GM23338 (cell line): Measurements from ENCODE around the gene CCDC9B. TPM values are rescaled to one million over a fixed set of nuclear protein-coding genes. Genes with fewer than 3 reads are reported as not detected.

Experiments
- ATAC-seq: fragments of 200-7000 bp; cut with Tn5 transposase; 3 replicates; pipeline ENCODE4 v1.9.1; 2020
- DNase-seq: peaks from one replicate; pipeline ENCODE4 v3.0.0-alpha.2; 2015; ENCODE audit warnings: low spot score
- H2AFZ ChIP-seq: fragments of 200-600 bp; sonication (generic); 2 replicates; pipeline ENCODE4 v1.8.0; 2016; ENCODE audit warnings: antibody characterized with exemption, mild to moderate bottlenecking, moderate library complexity
- H3F3A ChIP-seq: fragments of 200-600 bp; sonication (generic); replicated peaks from 2 replicates; pipeline ENCODE4 v1.8.0; 2017; ENCODE audit warnings: antibody characterized with exemption, mixed run types, low read depth
- H3K27ac ChIP-seq: fragments of 200-600 bp; sonication (generic); 2 replicates; pipeline ENCODE4 v1.6.1; 2016; ENCODE audit warnings: low read depth
- H3K27me3 ChIP-seq: fragments of 200-600 bp; sonication (generic); 2 replicates; pipeline ENCODE4 v1.8.0; 2016; ENCODE audit warnings: mild to moderate bottlenecking, mixed run types, moderate library complexity; ENCODE audit not compliant: insufficient read depth
- H3K36me3 ChIP-seq: fragments of 200-600 bp; sonication (generic); 2 replicates; pipeline ENCODE4 v1.8.0; 2016; ENCODE audit warnings: mild to moderate bottlenecking; ENCODE audit not compliant: insufficient read depth
- H3K4me1 ChIP-seq: fragments of 200-600 bp; sonication (generic); 2 replicates; pipeline ENCODE4 v1.8.0; 2016; ENCODE audit warnings: mild to moderate bottlenecking, moderate library complexity; ENCODE audit not compliant: insufficient read depth
- H3K4me2 ChIP-seq: fragments of 200-600 bp; sonication (generic); 2 replicates; pipeline ENCODE4 v1.7.1; 2017; ENCODE audit warnings: mixed run types
- H3K4me3 ChIP-seq: fragments of 200-600 bp; sonication (generic); 2 replicates; pipeline ENCODE4 v1.6.1; 2016; ENCODE audit warnings: mixed run types
- H3K79me2 ChIP-seq: fragments of 200-600 bp; sonication (generic); replicated peaks from 2 replicates; pipeline ENCODE4 v1.8.0; 2017; ENCODE audit warnings: mild to moderate bottlenecking; ENCODE audit not compliant: insufficient read depth
- H3K9me2 ChIP-seq: fragments of 200-600 bp; sonication (generic); 2 replicates; pipeline ENCODE4 v1.8.0; 2017; ENCODE audit not compliant: insufficient read depth
- H4K20me1 ChIP-seq: fragments of 200-600 bp; sonication (generic); replicated peaks from 2 replicates; pipeline ENCODE4 v1.8.0; 2017; ENCODE audit warnings: mild to moderate bottlenecking; ENCODE audit not compliant: insufficient read depth
- H3K27ac Mint-ChIP-seq: 2 replicates; pipeline ENCODE4 v1.8.0; 2020; ENCODE audit warnings: inconsistent platforms, mild to moderate bottlenecking, moderate library complexity, mixed read lengths
- H3K27me3 Mint-ChIP-seq: 3 replicates; pipeline ENCODE4 v1.8.0; 2022; ENCODE audit warnings: low read depth, mild to moderate bottlenecking, moderate library complexity, mixed read lengths, inconsistent platforms; ENCODE audit not compliant: insufficient read depth, poor library complexity
- H3K36me3 Mint-ChIP-seq: 3 replicates; pipeline ENCODE4 v1.8.0; 2021; ENCODE audit warnings: low read depth, mild to moderate bottlenecking, inconsistent platforms, moderate library complexity, mixed read lengths
- H3K4me1 Mint-ChIP-seq: 3 replicates; pipeline ENCODE4 v1.8.0; 2020; ENCODE audit warnings: mild to moderate bottlenecking, inconsistent platforms, mixed read lengths
- H3K4me3 Mint-ChIP-seq: 3 replicates; pipeline ENCODE4 v1.8.0; 2021; ENCODE audit warnings: moderate library complexity, mild to moderate bottlenecking, inconsistent platforms, mixed read lengths
- H3K9me3 Mint-ChIP-seq: 3 replicates; pipeline ENCODE4 v1.8.0; 2020; ENCODE audit warnings: moderate library complexity, mild to moderate bottlenecking, inconsistent platforms, mixed read lengths
- CTCF ChIP-seq, 2 experiments: fragments of 200-600 bp in 1 of 2; sonication (generic) in 1 of 2; conservative IDR thresholded peaks; 2 replicates each; pipeline versions ENCODE4 v1.5.1 to v1.6.1; 2016 to 2017; ENCODE audit warnings: antibody characterized with exemption in 2 of 2, low read depth in 2 of 2, mild to moderate bottlenecking in 2 of 2, moderate library complexity in 1 of 2
- ETS1 ChIP-seq: IDR thresholded peaks from 2 replicates; pipeline ENCODE4 v1.6.1; 2016; ENCODE audit warnings: antibody characterized with exemption
- ZNF462 ChIP-seq: fragments of 250-450 bp; sonication (Bioruptor Pico); IDR thresholded peaks from 2 replicates; pipeline ENCODE4 v1.5.0; 2020; ENCODE audit warnings: mild to moderate bottlenecking, moderate library complexity
- polyA plus RNA-seq: library from polyadenylated mRNA; unstranded; fragments of >200 nt; fragmentation: Nextera tagmentation; extraction: Ambion mirVana; gene quantifications from 2 replicates; pipeline ENCODE4 v1.2.1, GENCODE V29; 2016
- total RNA-seq: library from RNA; depleted of rRNA; stranded (reverse); fragments of >200 nt; shearing (Covaris generic); gene quantifications from 2 replicates; pipeline ENCODE4 v1.2.3, GENCODE V29; 2014

Gene CCDC9B
- total and polyA plus RNA-seq, 2 experiments from 2014 or later: 0.18 to 0.97 TPM

GRCh38 chr15:40377606-40378005, 36.9 kb upstream of the CCDC9B start:
- Histone ChIP-seq H3K27ac (no peak overlapping the region), H3K79me2 (no peaks in the 10 kb centered on the region), H3F3A (no peaks in the 10 kb centered on the region), H3K4me1 (peaks cover 13% of the 10 kb centered on the region), H3K9me2 (no peaks in the 10 kb centered on the region), H3K27me3 (no peaks in the 10 kb centered on the region), H2AFZ (peak overlapping the region; percentile 78; the same call in 1 of the 2 replicates), H3K4me3 (no peak overlapping the region), H4K20me1 (no peaks in the 10 kb centered on the region), H3K36me3 (no peaks in the 10 kb centered on the region; the same call in 1 of the 2 replicates), H3K4me2 (no peak overlapping the region)
- Mint-ChIP-seq H3K9me3 (no peaks in the 10 kb centered on the region), H3K27me3 (peaks cover 3% of the 10 kb centered on the region), H3K27ac (no peak overlapping the region), H3K36me3 (no peaks in the 10 kb centered on the region), H3K4me1 (peaks cover 16% of the 10 kb centered on the region), H3K4me3 (no peak overlapping the region)
- TF ChIP-seq CTCF (conservative IDR thresholded peaks at IDR 0.05; ENCODE audit: low read depth in 2 of 2) (no peak), ZNF462 (no peak)
- ATAC-seq (no peak), DNase-seq (no peak)

GRCh38 chr15:40372981-40373380, 32.2 kb upstream of the CCDC9B start:
- Histone ChIP-seq H3K36me3 (no peaks in the 10 kb centered on the region; the same call in 1 of the 2 replicates), H3K4me1 (peaks cover 19% of the 10 kb centered on the region), H3F3A (no peaks in the 10 kb centered on the region), H2AFZ (no peak overlapping the region), H3K79me2 (no peaks in the 10 kb centered on the region), H3K4me3 (no peak overlapping the region), H3K27ac (no peak overlapping the region), H4K20me1 (no peaks in the 10 kb centered on the region), H3K9me2 (no peaks in the 10 kb centered on the region), H3K27me3 (peaks cover 12% of the 10 kb centered on the region; the same call in 1 of the 2 replicates), H3K4me2 (peak overlapping the region; percentile 47; the same call in 1 of the 2 replicates)
- ATAC-seq (no peak), DNase-seq (peak; percentile 32)
- H3K4me1 Mint-ChIP-seq: peaks cover 24% of the 10 kb centered on the region
- H3K27ac Mint-ChIP-seq: no peak overlapping the region
- peaks cover 2% of the 10 kb centered on the region; the same call in 1 of the 3 replicates for H3K9me3 Mint-ChIP-seq
- peaks cover 19% of the 10 kb centered on the region for H3K27me3 Mint-ChIP-seq
- no peak overlapping the region for H3K4me3 Mint-ChIP-seq
- H3K36me3 Mint-ChIP-seq: no peaks in the 10 kb centered on the region; the same call in 2 of the 3 replicates
- TF ChIP-seq CTCF (conservative IDR thresholded peaks at IDR 0.05; ENCODE audit: low read depth in 2 of 2): no peak
- TF ChIP-seq ETS1: 0 out of 2 replicates have a peak, but pooled peaks have one; percentile 48
